ENCODE results near the gene MED28.

The MED28 gene

DNA sequence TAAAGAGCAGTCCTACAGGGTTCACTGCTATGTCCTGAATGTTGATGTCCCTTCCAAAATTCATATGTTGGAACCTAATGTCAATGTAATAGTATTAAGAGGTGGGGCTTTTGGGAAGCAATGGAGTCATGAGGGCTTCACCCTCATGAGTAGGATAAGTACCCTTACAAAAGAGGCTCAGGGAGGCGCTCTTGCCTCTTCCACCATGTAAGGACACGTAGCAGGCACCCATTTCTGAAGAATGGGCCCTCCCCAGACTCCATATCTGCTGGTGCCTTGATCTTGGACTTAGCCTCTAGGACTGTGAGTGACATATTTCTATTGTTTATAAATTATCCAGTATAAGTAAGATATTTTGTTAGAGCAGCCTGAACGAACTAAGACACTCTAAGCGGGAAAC, 15.8 kb downstream of the MED28 start:
- H3K27ac ChIP-seq (ENCODE audit: low read length) = no peak overlapping the region
- H3K4me2 ChIP-seq (ENCODE audit: low read depth, low read length) = no peak overlapping the region
- no peaks in the 10 kb centered on the region for H3K9me2 ChIP-seq (replicated peaks; ENCODE audit: insufficient read depth, low read length)
- H3K4me1 ChIP-seq (ENCODE audit: low read length) = no peaks in the 10 kb centered on the region
- peaks cover 5% of the 10 kb centered on the region; the same call in 1 of the 2 replicates for H3K36me3 ChIP-seq (replicated peaks; ENCODE audit: insufficient read depth, low read length)
- no peak for TF ChIP-seq EZH2phosphoT487 (IDR thresholded peaks at IDR 0.05; ENCODE audit: low read length)
- no peaks in the 10 kb centered on the region for H3F3A ChIP-seq (ENCODE audit: insufficient read depth, low read length)
- H3K4me3 ChIP-seq (ENCODE audit: low read length) = no peak overlapping the region
- no peaks in the 10 kb centered on the region for H3K9me3 ChIP-seq (replicated peaks; ENCODE audit: insufficient read depth, low read length)
- no peak overlapping the region for H3K9ac ChIP-seq (ENCODE audit: low read length)
- H3K27me3 ChIP-seq (replicated peaks; ENCODE audit: insufficient read depth, low read length) = no peaks in the 10 kb centered on the region
- H4K20me1 ChIP-seq (ENCODE audit: insufficient read depth, low read length) = no peaks in the 10 kb centered on the region
- DNase-seq = no peak
- H3K79me2 ChIP-seq (ENCODE audit: low read length) = 0 out of 2 replicates have a peak, but pooled peaks cover 3% of the 10 kb centered on the region
- no peak overlapping the region for H2AFZ ChIP-seq (ENCODE audit: low read length)

DNA sequence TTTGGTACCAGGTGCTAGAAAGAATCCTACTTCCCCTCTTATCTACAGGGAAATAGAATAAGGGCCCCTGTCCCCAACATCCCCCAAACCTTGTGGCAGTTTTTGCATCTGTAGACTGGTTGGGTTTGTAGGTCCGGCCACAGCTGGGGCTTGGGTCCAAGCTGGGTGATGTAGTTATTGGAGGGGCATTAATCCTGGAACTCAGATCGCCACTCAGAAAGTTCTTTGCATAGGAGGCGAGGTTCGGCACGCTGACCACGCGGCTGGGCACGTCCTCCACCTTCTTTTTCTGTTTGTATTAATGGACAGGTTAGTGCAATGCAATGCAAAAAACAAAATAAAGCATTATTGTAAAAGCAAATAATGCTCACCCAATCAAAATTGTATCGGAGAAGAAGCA, 19.2 kb downstream of the MED28 start:
- H3F3A ChIP-seq (ENCODE audit: insufficient read depth, low read length) = no peaks in the 10 kb centered on the region
- no peaks in the 10 kb centered on the region for H3K79me2 ChIP-seq (ENCODE audit: low read length)
- H4K20me1 ChIP-seq (ENCODE audit: insufficient read depth, low read length) = no peaks in the 10 kb centered on the region
- no peaks in the 10 kb centered on the region for H3K4me1 ChIP-seq (ENCODE audit: low read length)
- H2AFZ ChIP-seq (ENCODE audit: low read length) = no peak overlapping the region
- no peaks in the 10 kb centered on the region for H3K9me3 ChIP-seq (replicated peaks; ENCODE audit: insufficient read depth, low read length)
- H3K4me2 ChIP-seq (ENCODE audit: low read depth, low read length) = no peak overlapping the region
- no peaks in the 10 kb centered on the region for H3K9me2 ChIP-seq (replicated peaks; ENCODE audit: insufficient read depth, low read length)
- H3K27ac ChIP-seq (ENCODE audit: low read length) = no peak overlapping the region
- no peak overlapping the region for H3K9ac ChIP-seq (ENCODE audit: low read length)
- H3K4me3 ChIP-seq (ENCODE audit: low read length) = no peak overlapping the region
- no peaks in the 10 kb centered on the region for H3K27me3 ChIP-seq (replicated peaks; ENCODE audit: insufficient read depth, low read length)
- TF ChIP-seq EZH2 (optimal IDR thresholded peaks at IDR 0.05; ENCODE audit: low read depth, low read length) = no peak
- TF ChIP-seq, protein P1, sequence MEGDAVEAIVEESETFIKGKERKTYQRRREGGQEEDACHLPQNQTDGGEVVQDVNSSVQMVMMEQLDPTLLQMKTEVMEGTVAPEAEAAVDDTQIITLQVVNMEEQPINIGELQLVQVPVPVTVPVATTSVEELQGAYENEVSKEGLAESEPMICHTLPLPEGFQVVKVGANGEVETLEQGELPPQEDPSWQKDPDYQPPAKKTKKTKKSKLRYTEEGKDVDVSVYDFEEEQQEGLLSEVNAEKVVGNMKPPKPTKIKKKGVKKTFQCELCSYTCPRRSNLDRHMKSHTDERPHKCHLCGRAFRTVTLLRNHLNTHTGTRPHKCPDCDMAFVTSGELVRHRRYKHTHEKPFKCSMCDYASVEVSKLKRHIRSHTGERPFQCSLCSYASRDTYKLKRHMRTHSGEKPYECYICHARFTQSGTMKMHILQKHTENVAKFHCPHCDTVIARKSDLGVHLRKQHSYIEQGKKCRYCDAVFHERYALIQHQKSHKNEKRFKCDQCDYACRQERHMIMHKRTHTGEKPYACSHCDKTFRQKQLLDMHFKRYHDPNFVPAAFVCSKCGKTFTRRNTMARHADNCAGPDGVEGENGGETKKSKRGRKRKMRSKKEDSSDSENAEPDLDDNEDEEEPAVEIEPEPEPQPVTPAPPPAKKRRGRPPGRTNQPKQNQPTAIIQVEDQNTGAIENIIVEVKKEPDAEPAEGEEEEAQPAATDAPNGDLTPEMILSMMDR (IDR thresholded peaks at IDR 0.05; ENCODE audit: low read length) = no peak
- TF ChIP-seq EZH2phosphoT487 (IDR thresholded peaks at IDR 0.05; ENCODE audit: low read length) = no peak
- H3K36me3 ChIP-seq (replicated peaks; ENCODE audit: insufficient read depth, low read length) = peaks cover under 1% of the 10 kb centered on the region; the same call in 1 of the 2 replicates
- DNase-seq = no peak

DNA sequence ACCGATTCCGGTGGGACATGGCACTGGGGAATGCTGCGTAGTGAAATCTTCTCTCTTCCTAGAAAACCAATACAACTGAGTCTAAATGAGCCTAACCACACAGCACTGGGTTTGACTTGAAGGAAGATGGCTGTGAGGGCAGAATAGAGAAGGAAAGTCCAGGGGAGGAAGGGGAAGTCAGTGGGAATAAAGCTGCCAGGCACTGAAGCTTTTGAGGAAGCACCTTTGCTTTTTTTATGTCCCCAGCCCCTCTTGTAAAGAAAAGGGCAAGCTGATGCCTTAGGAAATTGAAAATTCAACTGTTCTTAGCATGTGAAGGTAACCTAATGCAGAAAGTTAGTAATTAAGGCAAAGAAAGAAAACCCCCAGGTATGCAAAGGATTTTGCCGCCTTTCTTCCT, 20.6 kb downstream of the MED28 start:
- no peaks in the 10 kb centered on the region for H3K9me3 ChIP-seq (replicated peaks; ENCODE audit: insufficient read depth, low read length)
- H3K79me2 ChIP-seq (ENCODE audit: low read length) = no peaks in the 10 kb centered on the region
- no peak overlapping the region for H2AFZ ChIP-seq (ENCODE audit: low read length)
- TF ChIP-seq EZH2 (optimal IDR thresholded peaks at IDR 0.05; ENCODE audit: low read depth, low read length) = no peak
- TF ChIP-seq, protein P1 (IDR thresholded peaks at IDR 0.05; ENCODE audit: low read length) = no peak
- DNase-seq = no peak
- no peaks in the 10 kb centered on the region for H3K27me3 ChIP-seq (replicated peaks; ENCODE audit: insufficient read depth, low read length)
- H3F3A ChIP-seq (ENCODE audit: insufficient read depth, low read length) = no peaks in the 10 kb centered on the region
- no peaks in the 10 kb centered on the region for H3K9me2 ChIP-seq (replicated peaks; ENCODE audit: insufficient read depth, low read length)
- H4K20me1 ChIP-seq (ENCODE audit: insufficient read depth, low read length) = no peaks in the 10 kb centered on the region
- H3K4me1 ChIP-seq (ENCODE audit: low read length) = no peaks in the 10 kb centered on the region
- no peaks in the 10 kb centered on the region; the same call in 1 of the 2 replicates for H3K36me3 ChIP-seq (replicated peaks; ENCODE audit: insufficient read depth, low read length)
- H3K9ac ChIP-seq (ENCODE audit: low read length) = no peak overlapping the region
- no peak overlapping the region for H3K27ac ChIP-seq (ENCODE audit: low read length)
- H3K4me2 ChIP-seq (ENCODE audit: low read depth, low read length) = no peak overlapping the region
- no peak overlapping the region for H3K4me3 ChIP-seq (ENCODE audit: low read length)

DNA sequence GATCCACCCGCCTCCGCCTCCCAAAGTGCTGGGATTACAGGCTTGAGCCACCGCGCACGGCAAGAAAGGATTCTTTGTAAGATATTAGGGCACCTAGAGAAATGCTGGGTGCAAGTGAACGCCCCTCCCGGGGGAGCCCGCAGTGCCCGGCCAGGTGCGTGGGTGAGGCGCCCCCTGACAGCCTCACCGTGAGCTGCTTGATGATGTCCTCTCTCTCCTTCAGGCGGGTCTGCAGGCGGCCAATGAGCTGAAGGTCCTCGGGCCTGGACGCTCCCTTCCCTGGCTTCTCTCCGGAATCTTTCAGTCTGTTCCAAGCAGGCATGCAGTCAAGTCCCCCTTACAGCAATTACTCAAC, 21.9 kb downstream of the MED28 start:
- Histone ChIP-seq H2AFZ (ENCODE audit: low read length) (no peak overlapping the region), H3K4me1 (ENCODE audit: low read length) (no peaks in the 10 kb centered on the region), H3K4me2 (ENCODE audit: low read depth, low read length) (no peak overlapping the region), H3K9me2 (replicated peaks; ENCODE audit: insufficient read depth, low read length) (no peaks in the 10 kb centered on the region), H3K27me3 (replicated peaks; ENCODE audit: insufficient read depth, low read length) (no peaks in the 10 kb centered on the region), H3K9ac (ENCODE audit: low read length) (no peak overlapping the region), H3F3A (ENCODE audit: insufficient read depth, low read length) (no peaks in the 10 kb centered on the region), H3K27ac (ENCODE audit: low read length) (no peak overlapping the region), H3K9me3 (replicated peaks; ENCODE audit: insufficient read depth, low read length) (no peaks in the 10 kb centered on the region), H3K79me2 (ENCODE audit: low read length) (no peaks in the 10 kb centered on the region), H3K36me3 (replicated peaks; ENCODE audit: insufficient read depth, low read length) (no peaks in the 10 kb centered on the region; the same call in 1 of the 2 replicates), H3K4me3 (ENCODE audit: low read length) (no peak overlapping the region), H4K20me1 (ENCODE audit: insufficient read depth, low read length) (no peaks in the 10 kb centered on the region)
- DNase-seq = no peak
- TF ChIP-seq, protein P1 (IDR thresholded peaks at IDR 0.05; ENCODE audit: low read length) = no peak
- TF ChIP-seq EZH2 (optimal IDR thresholded peaks at IDR 0.05; ENCODE audit: low read depth, low read length) (no peak), EZH2phosphoT487 (IDR thresholded peaks at IDR 0.05; ENCODE audit: low read length) (no peak)

Measured in MM.1S (cell line).